HUES6 (cell line): ENCODE measurements around the gene MID1.
A peak's percentile ranks its signal among the peaks of the same experiment; 100 is the strongest.

Experiments
- H3K27ac ChIP-seq: 2 replicates; pipeline ENCODE4 v1.7.0; 2013; ENCODE audit warnings: low read depth, mild to moderate bottlenecking, low read length, inconsistent platforms
- H3K27me3 ChIP-seq: 2 replicates; pipeline ENCODE4 v1.6.1; 2013; ENCODE audit warnings: low read length; ENCODE audit not compliant: control insufficient read depth, insufficient read depth
- H3K36me3 ChIP-seq: 2 replicates; pipeline ENCODE4 v1.6.1; 2013; ENCODE audit warnings: low read length; ENCODE audit not compliant: control insufficient read depth, insufficient read depth
- H3K4me1 ChIP-seq: 2 replicates; pipeline ENCODE4 v1.6.1; 2013; ENCODE audit warnings: low read length; ENCODE audit not compliant: control insufficient read depth, insufficient read depth
- H3K4me3 ChIP-seq: 2 replicates; pipeline ENCODE4 v1.5.1; 2013; ENCODE audit warnings: low read depth, low read length
- H3K9ac ChIP-seq: one replicate; pipeline ENCODE4 v1.6.1; 2013; ENCODE audit warnings: mild to moderate bottlenecking, low read length
- H3K9me3 ChIP-seq: 2 replicates; pipeline ENCODE4 v1.6.1; 2013; ENCODE audit warnings: low read depth, low read length; ENCODE audit not compliant: control insufficient read depth, insufficient read depth

The MID1 gene

DNA sequence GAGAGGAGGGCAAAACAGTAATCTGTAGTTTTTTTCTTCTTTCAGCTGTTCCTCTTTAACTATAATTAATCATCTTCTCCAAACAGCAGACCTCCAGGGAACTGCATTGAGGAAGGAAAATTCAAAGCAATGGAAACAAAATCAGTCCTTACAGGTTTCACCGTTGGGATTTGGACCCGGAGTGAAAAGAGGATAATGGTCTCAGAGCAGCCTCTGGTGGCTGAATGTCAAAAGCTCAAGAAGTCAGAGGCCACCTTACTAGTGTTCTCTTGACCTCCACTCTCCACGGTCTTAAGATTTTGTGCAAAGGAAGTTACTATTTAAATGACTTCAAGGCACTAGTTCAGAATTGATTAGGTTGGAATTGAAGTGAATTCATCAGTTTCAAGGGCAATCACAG is 16.0 kb upstream of the MID1 start:
- Histone ChIP-seq H3K9me3 (peaks cover 8% of the 10 kb centered on the region), H3K27me3 (no peaks in the 10 kb centered on the region), H3K36me3 (no peaks in the 10 kb centered on the region), H3K27ac (no peak overlapping the region), H3K4me3 (no peak overlapping the region), H3K9ac (no peak overlapping the region), H3K4me1 (peaks cover 16% of the 10 kb centered on the region)

DNA sequence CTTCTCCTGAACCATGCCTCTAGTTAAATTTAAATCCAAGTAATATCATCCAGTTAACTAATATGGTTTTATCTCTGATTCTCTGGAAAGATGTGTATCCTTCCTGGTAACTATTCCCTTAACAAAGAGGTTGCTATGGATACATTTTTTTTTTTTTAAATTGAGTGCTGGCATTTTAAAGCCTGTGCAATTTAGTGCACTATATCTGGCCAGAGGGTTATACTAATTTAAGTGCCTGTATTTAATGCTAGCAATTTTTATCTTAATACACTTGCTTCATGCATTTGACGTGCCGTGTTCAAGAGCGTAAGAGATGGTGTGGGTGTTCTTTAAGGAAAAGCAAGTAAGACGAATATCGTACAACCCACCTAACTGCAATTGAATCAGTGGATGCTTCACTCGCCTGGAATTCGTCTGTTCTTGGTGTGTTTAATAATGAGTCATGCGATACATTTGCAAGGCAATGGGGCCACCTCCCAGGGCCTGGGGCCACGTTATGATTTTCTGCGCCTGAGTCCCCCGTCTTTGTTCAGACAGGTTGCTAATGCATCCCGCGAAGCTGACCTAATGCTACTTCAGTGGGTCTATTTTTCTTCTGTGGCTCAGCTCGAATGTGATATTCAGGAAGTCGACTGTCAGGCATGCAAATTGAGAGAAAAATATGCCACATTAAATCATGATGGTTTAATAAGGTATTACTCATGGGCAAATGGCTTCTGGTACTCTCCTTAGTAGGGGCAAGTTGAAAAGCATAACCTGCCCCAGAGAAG is 14.2 kb upstream of the MID1 start:
- H3K9me3 ChIP-seq = peaks cover 8% of the 10 kb centered on the region
- H3K36me3 ChIP-seq = no peaks in the 10 kb centered on the region
- H3K4me1 ChIP-seq = peaks cover 16% of the 10 kb centered on the region
- peak overlapping the region; percentile 10 for H3K9ac ChIP-seq
- peak overlapping the region; percentile 29; the same call in 1 of the 2 replicates for H3K27ac ChIP-seq
- H3K4me3 ChIP-seq = no peak overlapping the region
- no peaks in the 10 kb centered on the region for H3K27me3 ChIP-seq

DNA sequence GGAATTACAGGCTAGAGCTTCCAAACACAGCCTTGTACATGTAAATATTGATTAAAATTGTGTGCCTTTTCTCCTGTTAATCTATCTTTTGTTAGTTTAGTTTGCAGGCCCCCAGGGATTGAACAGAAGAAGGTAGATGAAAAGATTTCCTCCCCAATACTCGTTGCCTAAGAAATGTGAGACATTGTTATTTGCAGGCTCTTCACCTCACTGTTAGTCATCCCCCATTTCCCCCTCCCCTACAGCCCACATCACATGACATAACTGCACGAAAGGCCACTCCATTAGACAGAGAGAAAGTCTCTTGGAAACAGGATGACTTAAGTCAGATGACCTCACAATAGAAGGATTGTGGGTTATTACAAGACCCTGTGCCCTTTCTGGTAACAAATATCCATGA is 13.3 kb upstream of the MID1 start:
- no peak overlapping the region for H3K4me3 ChIP-seq

DNA sequence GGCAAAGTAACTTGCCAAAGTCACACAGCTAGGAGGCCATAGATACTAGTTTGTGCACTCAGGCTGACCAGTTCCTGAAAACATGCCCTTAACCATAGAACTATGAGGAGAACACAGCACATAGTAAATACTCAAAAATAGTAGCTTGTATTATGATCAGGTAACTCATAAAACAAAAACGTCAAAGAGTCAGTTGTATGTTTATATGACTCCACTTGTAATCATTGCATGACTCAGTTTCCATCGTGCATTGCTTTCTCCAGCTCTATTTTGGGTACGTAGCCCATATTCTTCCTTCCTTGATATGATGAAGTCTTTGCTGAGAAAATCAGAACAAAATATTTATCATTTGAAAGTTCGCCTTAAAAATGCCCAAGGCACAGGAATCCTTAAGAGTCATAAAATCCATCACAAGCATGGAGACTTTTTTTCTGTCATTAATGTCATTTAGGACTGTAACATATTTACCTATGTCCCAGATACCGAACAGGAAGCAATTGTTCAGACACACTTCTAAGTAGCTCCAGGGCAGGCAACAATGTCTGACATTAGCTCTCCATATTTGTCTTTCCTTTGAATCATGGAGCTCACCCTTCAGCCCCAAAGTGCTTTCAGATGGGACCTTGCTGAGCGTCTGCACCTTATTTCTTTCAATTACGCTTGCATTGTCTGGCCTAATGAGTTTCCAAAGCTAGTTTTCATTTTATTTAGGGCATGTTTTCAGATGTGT is 11.2 kb upstream of the MID1 start:
- no peaks in the 10 kb centered on the region for H3K27me3 ChIP-seq
- no peak overlapping the region for H3K9ac ChIP-seq
- no peaks in the 10 kb centered on the region for H3K9me3 ChIP-seq
- H3K4me1 ChIP-seq = peaks cover 19% of the 10 kb centered on the region
- no peaks in the 10 kb centered on the region for H3K36me3 ChIP-seq
- H3K27ac ChIP-seq = no peak overlapping the region
- no peak overlapping the region for H3K4me3 ChIP-seq

More for the DNA sequence above, 13.3 kb upstream of the MID1 start:
- no peak overlapping the region for H3K9ac ChIP-seq
- H3K27ac ChIP-seq = no peak overlapping the region
- peaks cover 19% of the 10 kb centered on the region for H3K4me1 ChIP-seq
- no peaks in the 10 kb centered on the region for H3K36me3 ChIP-seq
- H3K27me3 ChIP-seq = no peaks in the 10 kb centered on the region
- H3K9me3 ChIP-seq = peaks cover 8% of the 10 kb centered on the region

DNA sequence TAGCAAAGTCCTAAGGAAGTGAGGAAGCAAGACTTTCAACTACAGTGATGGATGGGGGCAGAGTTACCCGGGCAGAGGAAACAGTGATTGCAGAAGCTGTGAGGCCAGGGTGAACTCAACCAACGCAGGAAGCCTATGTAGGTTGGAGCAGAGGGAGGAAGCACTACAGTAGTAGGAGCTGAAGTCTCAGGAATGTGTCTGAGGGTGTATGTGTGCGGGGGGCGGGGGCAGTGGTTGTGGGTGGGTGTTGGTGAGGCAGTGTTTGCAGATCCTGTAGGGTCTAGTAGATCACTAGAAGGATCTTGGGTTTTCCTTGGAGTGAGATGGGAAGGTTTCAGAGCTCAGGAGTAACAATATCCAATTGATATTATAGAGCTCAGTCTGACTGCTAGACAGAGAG is 9.9 kb upstream of the MID1 start:
- H3K9ac ChIP-seq = no peak overlapping the region
- no peaks in the 10 kb centered on the region for H3K27me3 ChIP-seq
- no peaks in the 10 kb centered on the region for H3K9me3 ChIP-seq
- no peak overlapping the region for H3K4me3 ChIP-seq
- no peaks in the 10 kb centered on the region for H3K36me3 ChIP-seq
- peaks cover 17% of the 10 kb centered on the region for H3K4me1 ChIP-seq
- H3K27ac ChIP-seq = no peak overlapping the region

DNA sequence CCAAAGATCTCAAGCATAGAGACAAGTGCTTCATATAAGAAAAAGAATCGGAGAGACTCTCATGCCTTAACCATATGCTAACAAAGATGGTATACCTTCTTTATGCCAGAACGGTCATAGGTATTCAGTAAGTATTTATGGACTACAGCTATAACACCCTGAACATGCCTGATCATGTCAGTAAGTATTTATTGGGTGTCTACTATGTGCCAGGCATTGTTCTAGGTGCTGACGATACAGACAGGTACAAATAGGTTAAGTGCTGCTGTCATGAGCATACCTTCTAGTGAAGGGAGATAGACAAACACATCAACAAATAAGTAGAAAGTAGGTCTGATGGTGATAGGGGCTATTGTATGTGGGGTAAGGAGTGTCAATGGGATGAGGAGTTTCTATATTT is 9.5 kb upstream of the MID1 start:
- peaks cover 14% of the 10 kb centered on the region for H3K4me1 ChIP-seq

DNA sequence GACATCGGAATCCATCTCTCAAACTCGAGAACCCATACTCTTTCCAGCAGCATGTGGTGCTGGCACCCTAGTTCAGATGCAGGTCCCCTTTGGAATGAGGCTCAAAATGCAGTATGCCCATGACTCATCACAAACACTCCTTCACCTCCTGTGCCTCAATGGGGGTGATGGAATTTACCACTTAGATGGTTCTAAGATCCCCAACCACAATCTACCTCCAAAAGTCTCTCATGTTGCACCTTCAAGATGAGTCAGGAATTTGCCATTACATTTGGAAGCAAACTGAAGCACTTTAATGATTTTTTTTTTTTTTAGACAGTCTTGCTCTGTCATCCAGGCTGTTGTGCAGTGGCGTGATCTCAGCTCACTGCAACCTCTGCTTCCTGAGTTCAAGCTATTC is 8.5 kb upstream of the MID1 start:
- Histone ChIP-seq H3K27ac (no peak overlapping the region), H3K36me3 (no peaks in the 10 kb centered on the region), H3K4me1 (peaks cover 5% of the 10 kb centered on the region), H3K9me3 (no peaks in the 10 kb centered on the region), H3K27me3 (no peaks in the 10 kb centered on the region), H3K4me3 (no peak overlapping the region), H3K9ac (no peak overlapping the region)

More for the DNA sequence above, 9.5 kb upstream of the MID1 start:
- H3K4me3 ChIP-seq = no peak overlapping the region
- H3K27me3 ChIP-seq = no peaks in the 10 kb centered on the region
- H3K9ac ChIP-seq = no peak overlapping the region
- H3K36me3 ChIP-seq = no peaks in the 10 kb centered on the region
- H3K27ac ChIP-seq = no peak overlapping the region
- no peaks in the 10 kb centered on the region for H3K9me3 ChIP-seq

DNA sequence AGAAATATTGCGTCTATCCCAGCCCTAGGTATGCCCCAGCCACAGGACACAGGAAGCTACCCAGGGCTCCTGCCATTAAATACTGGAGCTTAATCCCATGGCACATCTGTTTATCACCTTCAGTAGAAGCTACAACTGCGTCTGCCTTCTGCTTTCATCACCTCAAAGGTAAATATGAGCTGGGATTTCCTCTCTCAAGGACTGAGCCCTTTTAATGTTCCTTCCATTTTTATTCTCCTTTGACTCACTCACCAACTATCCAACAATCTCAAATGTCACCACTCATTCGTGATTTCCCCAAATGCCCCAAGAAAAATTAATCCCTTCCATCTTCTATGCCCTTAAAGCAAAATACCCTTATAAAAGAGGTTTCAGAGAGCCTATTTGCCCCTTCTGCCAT is 1.8 kb upstream of the MID1 start:
- Histone ChIP-seq H3K27me3 (no peaks in the 10 kb centered on the region), H3K4me1 (peaks cover 29% of the 10 kb centered on the region), H3K27ac (no peak overlapping the region), H3K9me3 (no peaks in the 10 kb centered on the region), H3K36me3 (no peaks in the 10 kb centered on the region), H3K4me3 (no peak overlapping the region), H3K9ac (no peak overlapping the region)

DNA sequence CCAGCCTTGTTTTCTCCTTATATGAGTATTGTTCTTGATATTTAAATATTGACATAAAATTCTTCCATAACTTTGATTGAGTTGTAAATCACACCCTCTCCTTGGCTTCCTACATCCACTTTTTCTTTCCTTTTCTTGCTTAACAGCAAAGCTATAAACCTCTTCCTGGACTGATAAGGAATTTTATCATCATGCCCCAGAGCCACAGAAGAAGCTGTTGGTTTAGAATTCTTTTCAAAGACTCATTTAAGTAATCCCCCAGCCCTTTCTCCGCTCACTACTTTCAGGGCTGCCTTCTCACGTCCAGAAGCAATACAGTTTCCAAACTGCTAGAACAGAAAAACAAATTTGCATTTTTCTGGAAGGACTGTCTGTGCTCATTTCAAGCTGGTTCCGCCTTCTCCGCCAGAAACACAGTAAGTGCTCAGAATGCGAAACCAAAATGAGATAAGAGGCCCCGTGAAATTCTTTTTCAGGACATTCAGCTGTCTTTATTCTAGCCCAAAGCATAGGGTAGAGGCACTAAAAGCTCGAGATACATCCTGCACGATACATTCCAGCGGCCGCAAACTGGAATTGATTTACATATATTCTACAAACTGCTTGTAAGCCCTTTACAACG is 849 bp downstream of the MID1 start:
- H3K9me3 ChIP-seq = no peaks in the 10 kb centered on the region
- H3K9ac ChIP-seq = peak overlapping the region; percentile 78
- no peaks in the 10 kb centered on the region for H3K27me3 ChIP-seq
- H3K4me1 ChIP-seq = peaks cover 54% of the 10 kb centered on the region
- peak overlapping the region; percentile 69; the same call in 1 of the 2 replicates for H3K27ac ChIP-seq
- peak overlapping the region; percentile 75 for H3K4me3 ChIP-seq
- no peaks in the 10 kb centered on the region for H3K36me3 ChIP-seq

DNA sequence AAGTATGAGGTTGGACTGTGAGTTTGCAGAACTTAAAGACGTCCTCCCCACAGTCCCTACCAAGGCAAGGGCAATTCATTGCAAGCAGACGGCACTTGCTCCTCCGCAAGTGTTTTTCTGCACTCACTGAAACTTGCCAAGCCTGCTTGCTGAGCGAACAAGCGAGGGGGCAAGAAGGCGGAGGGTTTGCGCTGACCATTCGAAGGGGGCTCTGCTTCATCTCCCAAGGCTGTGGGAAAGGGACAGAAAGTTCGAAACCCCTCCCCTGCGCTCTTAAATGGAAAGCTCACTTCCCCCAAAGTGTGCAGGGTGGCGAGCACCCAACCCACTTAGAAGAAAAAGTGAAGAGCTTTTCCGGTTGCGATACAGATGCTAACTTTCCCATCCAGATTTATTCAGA is 1.4 kb downstream of the MID1 start:
- Histone ChIP-seq H3K36me3 (no peaks in the 10 kb centered on the region), H3K27me3 (no peaks in the 10 kb centered on the region), H3K27ac (peak overlapping the region; percentile 69), H3K4me1 (peaks cover 60% of the 10 kb centered on the region), H3K9me3 (no peaks in the 10 kb centered on the region), H3K9ac (peak overlapping the region; percentile 78), H3K4me3 (peak overlapping the region; percentile 75)

DNA sequence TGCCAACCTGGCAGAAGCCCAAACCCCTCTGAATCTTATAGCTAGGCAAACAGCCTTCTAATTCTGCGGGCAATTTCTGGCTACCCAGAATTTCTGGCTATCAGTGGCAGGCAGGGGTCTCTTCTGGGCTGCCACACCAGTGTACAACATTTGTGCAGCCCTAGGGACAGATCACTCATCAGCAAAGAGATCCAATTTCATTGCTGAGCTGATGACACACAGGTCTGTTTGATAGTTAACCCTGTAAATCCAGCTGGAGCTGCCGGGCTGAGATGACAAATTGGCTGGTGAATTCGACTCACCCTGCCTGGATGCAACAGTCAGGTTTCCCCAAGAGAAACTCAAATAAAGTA is 2.4 kb downstream of the MID1 start:
- peak overlapping the region; percentile 78 for H3K9ac ChIP-seq
- peak overlapping the region; percentile 75 for H3K4me3 ChIP-seq
- H3K36me3 ChIP-seq = no peaks in the 10 kb centered on the region
- H3K4me1 ChIP-seq = peaks cover 68% of the 10 kb centered on the region
- no peaks in the 10 kb centered on the region for H3K9me3 ChIP-seq
- no peaks in the 10 kb centered on the region for H3K27me3 ChIP-seq
- H3K27ac ChIP-seq = peak overlapping the region; percentile 69
